ENCODE results near the gene SIGLEC8.

SIGLEC8 gene

DNA sequence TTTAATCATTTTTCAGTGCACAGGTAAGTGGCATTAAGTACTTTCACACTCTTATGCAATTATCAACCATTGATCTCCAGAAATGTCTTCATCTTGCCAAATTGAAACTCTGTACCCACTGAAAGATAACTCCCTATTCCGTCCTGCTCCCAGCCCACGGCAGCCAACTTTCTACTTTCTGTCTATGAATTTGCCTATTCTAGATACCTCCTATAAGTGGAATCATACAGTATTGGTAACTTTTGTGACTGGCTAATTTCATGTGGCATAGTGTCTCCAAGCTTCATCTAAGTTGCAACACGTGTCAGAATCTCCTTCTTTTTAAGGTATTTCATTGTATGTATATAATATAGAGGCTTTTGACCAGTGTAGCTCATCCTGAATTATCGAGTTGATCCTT is 14.4 kb upstream of the SIGLEC8 start:
- TF ChIP-seq, protein P1, sequence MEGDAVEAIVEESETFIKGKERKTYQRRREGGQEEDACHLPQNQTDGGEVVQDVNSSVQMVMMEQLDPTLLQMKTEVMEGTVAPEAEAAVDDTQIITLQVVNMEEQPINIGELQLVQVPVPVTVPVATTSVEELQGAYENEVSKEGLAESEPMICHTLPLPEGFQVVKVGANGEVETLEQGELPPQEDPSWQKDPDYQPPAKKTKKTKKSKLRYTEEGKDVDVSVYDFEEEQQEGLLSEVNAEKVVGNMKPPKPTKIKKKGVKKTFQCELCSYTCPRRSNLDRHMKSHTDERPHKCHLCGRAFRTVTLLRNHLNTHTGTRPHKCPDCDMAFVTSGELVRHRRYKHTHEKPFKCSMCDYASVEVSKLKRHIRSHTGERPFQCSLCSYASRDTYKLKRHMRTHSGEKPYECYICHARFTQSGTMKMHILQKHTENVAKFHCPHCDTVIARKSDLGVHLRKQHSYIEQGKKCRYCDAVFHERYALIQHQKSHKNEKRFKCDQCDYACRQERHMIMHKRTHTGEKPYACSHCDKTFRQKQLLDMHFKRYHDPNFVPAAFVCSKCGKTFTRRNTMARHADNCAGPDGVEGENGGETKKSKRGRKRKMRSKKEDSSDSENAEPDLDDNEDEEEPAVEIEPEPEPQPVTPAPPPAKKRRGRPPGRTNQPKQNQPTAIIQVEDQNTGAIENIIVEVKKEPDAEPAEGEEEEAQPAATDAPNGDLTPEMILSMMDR (IDR thresholded peaks at IDR 0.05; ENCODE audit: insufficient read depth, missing control alignments), result no peak
- no peak for FAIRE-seq
- no peak for DNase-seq (ENCODE audit: insufficient read length, low spot score)

DNA sequence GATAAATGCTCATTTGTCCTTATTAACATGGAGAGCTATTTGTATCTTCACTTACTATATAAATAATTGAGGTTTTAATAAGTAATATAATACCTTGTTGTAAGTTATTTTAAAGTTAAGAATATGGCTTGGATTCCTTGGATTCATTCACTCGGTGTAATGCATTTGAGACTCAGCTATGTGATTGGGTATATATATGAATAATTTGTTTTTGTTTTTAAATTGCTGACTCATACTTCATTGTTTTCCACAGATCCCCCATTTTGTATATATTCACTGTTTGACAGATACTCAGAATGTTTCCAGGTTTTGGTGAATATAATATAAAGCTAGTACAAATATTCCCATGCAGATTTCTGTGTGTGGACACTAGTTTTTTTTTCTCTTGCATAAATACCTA is 13.3 kb upstream of the SIGLEC8 start:
- TF ChIP-seq, protein P1 (IDR thresholded peaks at IDR 0.05; ENCODE audit: insufficient read depth, missing control alignments), result no peak
- DNase-seq (ENCODE audit: insufficient read length, low spot score), result no peak
- no peak for FAIRE-seq

DNA sequence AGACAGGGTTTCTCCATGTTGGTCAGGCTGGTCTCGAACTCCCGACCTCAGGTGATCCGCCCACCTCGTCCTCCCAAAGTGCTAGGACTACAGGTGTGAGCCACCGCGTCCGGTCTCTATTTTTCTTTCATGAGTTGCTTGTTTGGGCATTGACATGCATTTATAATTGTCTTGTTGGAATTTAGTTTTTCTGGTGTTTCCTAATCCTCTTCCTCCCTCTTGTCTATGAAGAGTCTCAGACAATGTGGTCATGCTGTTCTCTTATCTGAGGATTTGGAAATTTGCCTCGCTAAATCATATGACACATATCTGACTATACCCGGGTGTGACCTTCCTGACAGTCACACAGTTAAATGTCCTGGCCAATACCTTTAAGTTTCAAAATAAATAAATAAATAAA is 12.7 kb upstream of the SIGLEC8 start:
- TF ChIP-seq, protein P1 (IDR thresholded peaks at IDR 0.05; ENCODE audit: insufficient read depth, missing control alignments), result no peak
- FAIRE-seq, result no peak

DNA sequence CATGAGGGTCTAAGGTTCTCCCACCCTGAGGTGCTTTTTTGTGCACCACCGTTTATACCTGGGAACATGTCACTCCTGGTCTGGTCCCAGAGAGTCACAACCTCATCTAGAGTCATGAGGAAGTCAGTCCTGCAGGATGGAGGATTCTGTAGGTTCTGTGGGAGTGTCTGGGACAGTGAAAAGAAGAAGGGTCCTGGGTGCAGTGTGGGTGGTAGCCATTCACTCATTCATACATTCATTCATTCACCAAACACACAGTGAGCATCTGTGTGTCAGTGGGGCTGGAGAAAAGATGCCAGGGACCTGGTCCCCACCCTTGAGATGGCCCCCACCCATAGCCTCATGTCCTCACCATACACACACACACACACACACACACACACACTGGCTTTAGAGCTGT is 11.4 kb upstream of the SIGLEC8 start:
- TF ChIP-seq, protein P1 (IDR thresholded peaks at IDR 0.05; ENCODE audit: insufficient read depth, missing control alignments), result no peak
- DNase-seq (ENCODE audit: insufficient read length, low spot score) (no peak), FAIRE-seq (no peak)

More for the DNA sequence above, 12.7 kb upstream of the SIGLEC8 start:
- DNase-seq (ENCODE audit: insufficient read length, low spot score), result no peak

DNA sequence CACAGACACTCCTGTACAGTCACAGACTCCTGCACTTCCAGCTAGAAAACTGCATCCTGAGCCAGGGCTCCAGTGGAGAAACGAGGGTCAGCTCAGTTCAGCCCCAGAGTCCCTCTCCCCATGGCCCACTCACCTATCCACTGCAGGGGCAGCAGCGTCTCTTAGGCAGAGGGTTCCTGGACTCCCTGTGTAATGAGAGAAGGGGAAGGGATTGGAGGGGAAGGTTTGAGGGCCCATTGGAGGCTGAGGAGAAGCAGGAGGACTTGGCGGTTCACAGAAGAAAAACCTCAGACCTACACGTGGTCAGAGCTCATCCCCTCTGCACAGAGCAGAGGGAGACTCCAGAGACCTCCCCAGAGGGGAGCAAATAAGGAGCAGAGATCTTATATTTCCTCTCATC is 10.9 kb upstream of the SIGLEC8 start:
- TF ChIP-seq, protein P1 (IDR thresholded peaks at IDR 0.05; ENCODE audit: insufficient read depth, missing control alignments), result no peak
- no peak for FAIRE-seq
- DNase-seq (ENCODE audit: insufficient read length, low spot score), result no peak

GRCh38 chr19:51468545-51468920 is 10.3 kb upstream of the SIGLEC8 start:
- DNase-seq (ENCODE audit: insufficient read length, low spot score) (no peak), FAIRE-seq (no peak)
- TF ChIP-seq, protein P1 (IDR thresholded peaks at IDR 0.05; ENCODE audit: insufficient read depth, missing control alignments), result no peak

DNA sequence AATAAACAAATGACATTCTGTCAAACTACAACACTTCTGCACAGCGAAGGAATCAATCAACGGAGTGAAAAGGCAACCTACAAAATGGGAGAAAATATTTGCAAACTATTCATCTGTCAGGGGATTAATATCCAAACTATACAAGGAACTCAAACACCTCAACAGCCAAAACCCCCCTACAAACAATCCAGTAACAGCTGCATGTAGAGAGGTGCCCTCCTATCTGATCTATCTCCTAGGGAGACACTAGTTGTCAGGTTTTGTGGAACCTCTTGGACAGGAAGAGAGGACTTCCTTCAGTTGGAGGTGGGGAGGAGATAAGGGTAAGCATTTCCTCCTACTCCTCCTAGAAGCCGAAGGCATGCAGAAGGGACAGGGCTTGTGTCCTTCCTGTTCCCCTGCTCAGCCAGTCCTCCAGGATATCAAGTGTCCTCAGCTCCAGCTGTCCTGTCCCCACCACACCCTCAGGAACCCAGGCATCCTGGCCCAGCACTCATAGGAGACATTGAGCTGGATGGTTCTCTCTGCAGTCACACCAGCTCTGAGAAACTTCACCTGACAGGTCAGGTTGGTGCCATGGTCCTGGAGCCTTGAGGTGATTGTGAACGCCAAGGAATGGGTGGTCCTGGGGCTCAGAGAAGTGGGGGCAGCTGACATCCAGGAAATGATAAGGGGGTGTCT is 9.8 kb upstream of the SIGLEC8 start:
- DNase-seq (ENCODE audit: insufficient read length, low spot score) (no peak), FAIRE-seq (no peak)
- TF ChIP-seq, protein P1 (IDR thresholded peaks at IDR 0.05; ENCODE audit: insufficient read depth, missing control alignments), result no peak

All from D721Med (cell line).